GM23338 (cell line): Measurements from ENCODE around the gene MFAP4. TPM values are rescaled to one million over a fixed set of nuclear protein-coding genes. Genes with fewer than 3 reads are reported as not detected.

ENCODE experiments used
- ATAC-seq: fragments of 200-7000 bp; cut with Tn5 transposase; 3 replicates; pipeline ENCODE4 v1.9.1; 2020
- DNase-seq: peaks from one replicate; pipeline ENCODE4 v3.0.0-alpha.2; 2015; ENCODE audit warnings: low spot score
- H2AFZ ChIP-seq: fragments of 200-600 bp; sonication (generic); 2 replicates; pipeline ENCODE4 v1.8.0; 2016; ENCODE audit warnings: antibody characterized with exemption, mild to moderate bottlenecking, moderate library complexity
- H3F3A ChIP-seq: fragments of 200-600 bp; sonication (generic); replicated peaks from 2 replicates; pipeline ENCODE4 v1.8.0; 2017; ENCODE audit warnings: antibody characterized with exemption, mixed run types, low read depth
- H3K27ac ChIP-seq: fragments of 200-600 bp; sonication (generic); 2 replicates; pipeline ENCODE4 v1.6.1; 2016; ENCODE audit warnings: low read depth
- H3K27me3 ChIP-seq: fragments of 200-600 bp; sonication (generic); 2 replicates; pipeline ENCODE4 v1.8.0; 2016; ENCODE audit warnings: mild to moderate bottlenecking, mixed run types, moderate library complexity; ENCODE audit not compliant: insufficient read depth
- H3K36me3 ChIP-seq: fragments of 200-600 bp; sonication (generic); 2 replicates; pipeline ENCODE4 v1.8.0; 2016; ENCODE audit warnings: mild to moderate bottlenecking; ENCODE audit not compliant: insufficient read depth
- H3K4me1 ChIP-seq: fragments of 200-600 bp; sonication (generic); 2 replicates; pipeline ENCODE4 v1.8.0; 2016; ENCODE audit warnings: mild to moderate bottlenecking, moderate library complexity; ENCODE audit not compliant: insufficient read depth
- H3K4me2 ChIP-seq: fragments of 200-600 bp; sonication (generic); 2 replicates; pipeline ENCODE4 v1.7.1; 2017; ENCODE audit warnings: mixed run types
- H3K4me3 ChIP-seq: fragments of 200-600 bp; sonication (generic); 2 replicates; pipeline ENCODE4 v1.6.1; 2016; ENCODE audit warnings: mixed run types
- H3K79me2 ChIP-seq: fragments of 200-600 bp; sonication (generic); replicated peaks from 2 replicates; pipeline ENCODE4 v1.8.0; 2017; ENCODE audit warnings: mild to moderate bottlenecking; ENCODE audit not compliant: insufficient read depth
- H3K9me2 ChIP-seq: fragments of 200-600 bp; sonication (generic); 2 replicates; pipeline ENCODE4 v1.8.0; 2017; ENCODE audit not compliant: insufficient read depth
- H4K20me1 ChIP-seq: fragments of 200-600 bp; sonication (generic); replicated peaks from 2 replicates; pipeline ENCODE4 v1.8.0; 2017; ENCODE audit warnings: mild to moderate bottlenecking; ENCODE audit not compliant: insufficient read depth
- H3K27ac Mint-ChIP-seq: 2 replicates; pipeline ENCODE4 v1.8.0; 2020; ENCODE audit warnings: inconsistent platforms, mild to moderate bottlenecking, moderate library complexity, mixed read lengths
- H3K27me3 Mint-ChIP-seq: 3 replicates; pipeline ENCODE4 v1.8.0; 2022; ENCODE audit warnings: low read depth, mild to moderate bottlenecking, moderate library complexity, mixed read lengths, inconsistent platforms; ENCODE audit not compliant: insufficient read depth, poor library complexity
- H3K36me3 Mint-ChIP-seq: 3 replicates; pipeline ENCODE4 v1.8.0; 2021; ENCODE audit warnings: low read depth, mild to moderate bottlenecking, inconsistent platforms, moderate library complexity, mixed read lengths
- H3K4me1 Mint-ChIP-seq: 3 replicates; pipeline ENCODE4 v1.8.0; 2020; ENCODE audit warnings: mild to moderate bottlenecking, inconsistent platforms, mixed read lengths
- H3K4me3 Mint-ChIP-seq: 3 replicates; pipeline ENCODE4 v1.8.0; 2021; ENCODE audit warnings: moderate library complexity, mild to moderate bottlenecking, inconsistent platforms, mixed read lengths
- H3K9me3 Mint-ChIP-seq: 3 replicates; pipeline ENCODE4 v1.8.0; 2020; ENCODE audit warnings: moderate library complexity, mild to moderate bottlenecking, inconsistent platforms, mixed read lengths
- CREB1 ChIP-seq: fragments of 250-450 bp; sonication (Bioruptor Pico); IDR thresholded peaks from 2 replicates; pipeline ENCODE4 v1.5.0; 2020; ENCODE audit warnings: low read depth, mild to moderate bottlenecking, moderate library complexity
- CTCF ChIP-seq, 2 experiments: fragments of 200-600 bp in 1 of 2; sonication (generic) in 1 of 2; conservative IDR thresholded peaks; 2 replicates each; pipeline versions ENCODE4 v1.5.1 to v1.6.1; 2016 to 2017; ENCODE audit warnings: antibody characterized with exemption in 2 of 2, low read depth in 2 of 2, mild to moderate bottlenecking in 2 of 2, moderate library complexity in 1 of 2
- EZH2 ChIP-seq: fragments of 200-600 bp; sonication (generic); IDR thresholded peaks from one replicate; pipeline ENCODE4 v1.8.0; 2017; ENCODE audit warnings: antibody characterized with exemption, mild to moderate bottlenecking, low read depth; ENCODE audit not compliant: unreplicated experiment
- EZH2phosphoT487 ChIP-seq: fragments of 200-600 bp; sonication (generic); IDR thresholded peaks from one replicate; pipeline ENCODE4 v1.8.1; 2018; ENCODE audit warnings: antibody characterized with exemption; ENCODE audit not compliant: unreplicated experiment
- JUNB ChIP-seq: IDR thresholded peaks from one replicate; pipeline ENCODE4 v1.6.1; 2016; ENCODE audit warnings: antibody characterized with exemption; ENCODE audit not compliant: unreplicated experiment
- NANOG ChIP-seq: IDR thresholded peaks from 2 replicates; pipeline ENCODE4 v1.6.1; 2016; ENCODE audit warnings: antibody characterized with exemption, borderline replicate concordance
- POLR2AphosphoS5 ChIP-seq: IDR thresholded peaks from 2 replicates; pipeline ENCODE4 v1.6.1; 2016; ENCODE audit warnings: antibody characterized with exemption, low read depth
- STAT1 ChIP-seq: IDR thresholded peaks from one replicate; pipeline ENCODE4 v1.6.1; 2016; ENCODE audit warnings: antibody characterized with exemption; ENCODE audit not compliant: unreplicated experiment
- ZNF331 ChIP-seq: fragments of 250-450 bp; sonication (Bioruptor Pico); IDR thresholded peaks from 2 replicates; pipeline ENCODE4 v1.5.0; 2020; ENCODE audit warnings: low read depth, mild to moderate bottlenecking, moderate library complexity
- ZNF462 ChIP-seq: fragments of 250-450 bp; sonication (Bioruptor Pico); IDR thresholded peaks from 2 replicates; pipeline ENCODE4 v1.5.0; 2020; ENCODE audit warnings: mild to moderate bottlenecking, moderate library complexity
- polyA plus RNA-seq: library from polyadenylated mRNA; unstranded; fragments of >200 nt; fragmentation: Nextera tagmentation; extraction: Ambion mirVana; gene quantifications from 2 replicates; pipeline ENCODE4 v1.2.1, GENCODE V29; 2016
- total RNA-seq: library from RNA; depleted of rRNA; stranded (reverse); fragments of >200 nt; shearing (Covaris generic); gene quantifications from 2 replicates; pipeline ENCODE4 v1.2.3, GENCODE V29; 2014
- TF ChIP-seq, protein P1 (sequence below): IDR thresholded peaks from 2 replicates; pipeline ENCODE4 v1.6.1; 2016; ENCODE audit warnings: antibody characterized with exemption

The MFAP4 gene
- total and polyA plus RNA-seq, 2 experiments from 2014 or later, result 7.7 to 9.7 TPM

DNA sequence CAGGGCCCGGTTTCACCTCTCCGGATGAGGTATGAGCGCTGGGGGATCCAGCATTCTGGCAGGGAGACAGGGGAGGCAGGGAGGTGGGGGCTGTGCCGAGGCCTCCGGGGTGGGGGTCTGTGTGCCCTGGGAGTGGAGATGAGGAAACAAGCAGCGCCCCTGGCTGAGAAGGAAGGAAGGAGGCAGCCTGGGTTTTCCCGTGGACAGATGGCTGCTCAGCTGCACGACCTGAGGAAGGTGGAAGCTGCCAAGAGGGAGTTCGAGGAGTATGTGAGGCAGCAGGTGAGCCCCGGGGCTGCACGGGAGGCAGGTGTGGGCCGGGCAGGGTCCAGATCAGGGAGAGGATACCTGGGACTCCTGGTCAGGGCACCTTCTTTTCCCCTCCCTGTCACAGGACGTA lies 28.3 kb upstream of the MFAP4 start:
- ATAC-seq (no peak), DNase-seq (no peak)
- Histone ChIP-seq H3K36me3 (no peaks in the 10 kb centered on the region), H3K4me1 (peaks cover 15% of the 10 kb centered on the region), H3K27me3 (no peaks in the 10 kb centered on the region), H3K4me3 (no peak overlapping the region), H3K4me2 (no peak overlapping the region), H3K27ac (no peak overlapping the region), H3K9me2 (0 out of 2 replicates have a peak, but pooled peaks cover 3% of the 10 kb centered on the region), H3K79me2 (no peaks in the 10 kb centered on the region), H4K20me1 (no peaks in the 10 kb centered on the region), H2AFZ (no peak overlapping the region), H3F3A (no peaks in the 10 kb centered on the region)
- H3K4me1 Mint-ChIP-seq, result peaks cover 14% of the 10 kb centered on the region
- TF ChIP-seq EZH2phosphoT487 (no peak), EZH2 (no peak), CTCF (conservative IDR thresholded peaks at IDR 0.05; ENCODE audit: low read depth in 2 of 2) (no peak), ZNF331 (CRISPR knock-in tag) (no peak), JUNB (no peak), CREB1 (no peak), POLR2AphosphoS5 (no peak), NANOG (no peak), STAT1 (no peak)
- TF ChIP-seq, protein P1, sequence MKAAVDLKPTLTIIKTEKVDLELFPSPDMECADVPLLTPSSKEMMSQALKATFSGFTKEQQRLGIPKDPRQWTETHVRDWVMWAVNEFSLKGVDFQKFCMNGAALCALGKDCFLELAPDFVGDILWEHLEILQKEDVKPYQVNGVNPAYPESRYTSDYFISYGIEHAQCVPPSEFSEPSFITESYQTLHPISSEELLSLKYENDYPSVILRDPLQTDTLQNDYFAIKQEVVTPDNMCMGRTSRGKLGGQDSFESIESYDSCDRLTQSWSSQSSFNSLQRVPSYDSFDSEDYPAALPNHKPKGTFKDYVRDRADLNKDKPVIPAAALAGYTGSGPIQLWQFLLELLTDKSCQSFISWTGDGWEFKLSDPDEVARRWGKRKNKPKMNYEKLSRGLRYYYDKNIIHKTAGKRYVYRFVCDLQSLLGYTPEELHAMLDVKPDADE, result no peak
- H3K9me3 Mint-ChIP-seq, result no peaks in the 10 kb centered on the region
- H3K36me3 Mint-ChIP-seq, result no peaks in the 10 kb centered on the region; the same call in 2 of the 3 replicates
- no peak overlapping the region for H3K27ac Mint-ChIP-seq
- H3K27me3 Mint-ChIP-seq, result peaks cover 12% of the 10 kb centered on the region
- no peak overlapping the region for H3K4me3 Mint-ChIP-seq

DNA sequence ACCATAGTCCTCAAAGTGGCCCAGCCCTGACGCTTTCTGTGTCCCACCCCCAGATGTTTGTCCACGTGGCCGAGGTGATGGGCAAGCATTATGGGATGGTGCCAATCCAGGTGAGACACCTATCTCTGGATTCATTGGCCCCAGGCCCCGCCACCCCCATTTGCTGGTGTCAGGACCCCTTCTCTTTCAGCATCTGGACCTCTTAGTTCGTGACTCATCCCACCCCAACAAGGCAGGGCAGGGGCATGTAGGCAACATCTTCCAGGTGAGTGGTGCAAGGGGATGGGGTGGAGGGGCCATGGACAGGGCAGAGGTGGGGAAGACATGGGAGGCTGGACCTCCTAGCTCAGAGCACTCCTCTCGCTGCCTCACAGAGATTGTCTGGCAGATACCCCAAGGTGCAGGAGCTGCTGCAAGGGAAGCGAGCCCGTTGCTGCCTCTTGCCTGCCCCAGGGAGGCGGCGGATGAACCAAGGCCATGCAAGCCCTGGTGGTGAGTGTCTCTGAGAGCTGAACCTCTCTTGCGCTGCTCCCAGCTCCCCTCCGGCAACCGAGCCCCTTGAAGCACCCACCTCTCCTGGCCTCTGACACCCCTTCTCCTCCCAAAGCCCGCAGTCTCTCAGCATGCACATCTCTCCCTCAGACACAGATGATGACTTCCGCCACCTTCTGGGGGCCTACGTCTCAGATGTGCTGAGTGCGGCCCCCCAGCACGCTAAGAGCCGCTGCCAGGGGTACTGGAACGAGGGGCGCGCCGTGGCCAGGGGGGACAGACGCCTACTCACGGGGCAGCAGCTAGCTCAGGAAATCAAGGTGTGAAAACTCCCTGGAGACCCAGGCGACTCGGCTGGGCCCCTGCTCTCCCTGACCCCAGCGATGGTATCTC lies 27.6 kb upstream of the MFAP4 start:
- DNase-seq (no peak), ATAC-seq (no peak)
- Mint-ChIP-seq H3K9me3 (no peaks in the 10 kb centered on the region), H3K27ac (no peak overlapping the region), H3K36me3 (no peaks in the 10 kb centered on the region; the same call in 2 of the 3 replicates), H3K27me3 (peaks cover 13% of the 10 kb centered on the region), H3K4me3 (no peak overlapping the region), H3K4me1 (peaks cover 17% of the 10 kb centered on the region)
- Histone ChIP-seq H3K27me3 (no peaks in the 10 kb centered on the region), H3K4me2 (no peak overlapping the region), H2AFZ (no peak overlapping the region), H3K36me3 (no peaks in the 10 kb centered on the region), H3K4me3 (no peak overlapping the region), H3F3A (no peaks in the 10 kb centered on the region), H3K9me2 (0 out of 2 replicates have a peak, but pooled peaks cover 3% of the 10 kb centered on the region), H3K79me2 (no peaks in the 10 kb centered on the region), H3K27ac (no peak overlapping the region), H3K4me1 (peaks cover 15% of the 10 kb centered on the region), H4K20me1 (no peaks in the 10 kb centered on the region)
- TF ChIP-seq EZH2 (no peak), NANOG (no peak), CREB1 (no peak), JUNB (no peak), ZNF462 (no peak), EZH2phosphoT487 (no peak), STAT1 (no peak)
